Measurements from ENCODE around the gene CDHR4.

The CDHR4 gene

GRCh38 chr3:49805367-49805782, 5.7 kb upstream of the CDHR4 start:
- Histone ChIP-seq H3K4me3 (ENCODE audit: low read depth, low read length, poor library complexity, severe bottlenecking) (no peak overlapping the region), H3F3A (ENCODE audit: insufficient read depth, low read length) (no peaks in the 10 kb centered on the region), H2AFZ (ENCODE audit: low read length) (no peak overlapping the region), H4K20me1 (ENCODE audit: insufficient read depth, low read length) (no peaks in the 10 kb centered on the region), H3K9me3 (ENCODE audit: low read length) (no peaks in the 10 kb centered on the region), H3K9ac (ENCODE audit: low read length) (no peak overlapping the region), H3K9me2 (ENCODE audit: low read depth, low read length) (no peaks in the 10 kb centered on the region), H3K27ac (ENCODE audit: low read depth, low read length, poor library complexity, severe bottlenecking) (no peak overlapping the region), H3K4me2 (ENCODE audit: low read length) (no peak overlapping the region), H3K4me1 (ENCODE audit: insufficient read depth, low read length, severe bottlenecking) (peaks cover 25% of the 10 kb centered on the region), H3K36me3 (ENCODE audit: insufficient read depth, low read length) (no peaks in the 10 kb centered on the region), H3K79me2 (ENCODE audit: insufficient read depth, low read length) (no peaks in the 10 kb centered on the region), H3K27me3 (ENCODE audit: insufficient read depth, low read length) (no peaks in the 10 kb centered on the region)
- TF ChIP-seq, protein P1, sequence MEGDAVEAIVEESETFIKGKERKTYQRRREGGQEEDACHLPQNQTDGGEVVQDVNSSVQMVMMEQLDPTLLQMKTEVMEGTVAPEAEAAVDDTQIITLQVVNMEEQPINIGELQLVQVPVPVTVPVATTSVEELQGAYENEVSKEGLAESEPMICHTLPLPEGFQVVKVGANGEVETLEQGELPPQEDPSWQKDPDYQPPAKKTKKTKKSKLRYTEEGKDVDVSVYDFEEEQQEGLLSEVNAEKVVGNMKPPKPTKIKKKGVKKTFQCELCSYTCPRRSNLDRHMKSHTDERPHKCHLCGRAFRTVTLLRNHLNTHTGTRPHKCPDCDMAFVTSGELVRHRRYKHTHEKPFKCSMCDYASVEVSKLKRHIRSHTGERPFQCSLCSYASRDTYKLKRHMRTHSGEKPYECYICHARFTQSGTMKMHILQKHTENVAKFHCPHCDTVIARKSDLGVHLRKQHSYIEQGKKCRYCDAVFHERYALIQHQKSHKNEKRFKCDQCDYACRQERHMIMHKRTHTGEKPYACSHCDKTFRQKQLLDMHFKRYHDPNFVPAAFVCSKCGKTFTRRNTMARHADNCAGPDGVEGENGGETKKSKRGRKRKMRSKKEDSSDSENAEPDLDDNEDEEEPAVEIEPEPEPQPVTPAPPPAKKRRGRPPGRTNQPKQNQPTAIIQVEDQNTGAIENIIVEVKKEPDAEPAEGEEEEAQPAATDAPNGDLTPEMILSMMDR (IDR thresholded peaks at IDR 0.05; ENCODE audit: low read length) = no peak
- TF ChIP-seq EZH2 (IDR thresholded peaks at IDR 0.05; ENCODE audit: borderline replicate concordance, low read length) = no peak

DNA sequence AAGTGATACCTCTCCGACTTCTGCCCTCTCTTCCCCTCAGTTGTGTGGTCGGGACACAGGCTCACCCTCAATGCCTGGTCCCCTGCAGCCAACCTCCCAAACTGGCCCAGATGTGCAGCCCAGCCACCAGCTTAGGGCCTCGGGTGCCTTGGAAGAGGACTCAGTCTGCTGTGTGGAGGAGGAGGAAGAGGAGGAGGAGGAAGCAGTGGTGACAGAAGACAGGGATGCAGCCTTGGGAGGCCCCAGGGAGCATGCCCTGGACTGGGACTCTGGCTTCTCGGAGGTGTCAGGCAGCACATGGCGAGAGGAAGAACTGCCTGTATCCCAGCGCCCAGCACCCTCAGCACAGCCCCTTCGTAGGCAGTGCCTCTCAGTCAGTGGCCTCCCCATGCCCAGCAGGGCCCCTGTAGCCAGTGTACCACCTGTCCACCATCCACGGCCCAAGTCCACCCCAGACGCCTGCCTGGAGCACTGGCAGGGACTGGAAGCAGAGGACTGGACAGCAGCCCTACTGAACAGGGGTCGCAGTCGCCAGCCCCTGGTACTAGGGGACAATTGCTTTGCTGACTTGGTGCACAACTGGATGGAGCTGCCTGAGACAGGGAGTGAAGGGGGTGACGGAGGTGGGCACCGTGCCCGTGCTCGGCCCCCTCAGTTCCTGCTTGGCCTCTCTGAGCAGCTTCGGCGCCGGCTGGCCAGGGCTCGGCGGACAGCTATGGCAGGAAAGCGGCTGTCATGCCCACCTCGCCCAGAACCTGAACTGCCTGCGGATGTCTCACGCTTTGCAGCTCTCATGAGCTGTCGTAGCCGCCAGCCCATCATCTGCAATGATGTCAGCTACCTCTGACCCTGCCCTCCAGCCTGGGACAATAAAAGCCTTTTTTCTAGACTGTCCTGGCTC, 4.7 kb upstream of the CDHR4 start:
- Histone ChIP-seq H3K27me3 (ENCODE audit: insufficient read depth, low read length) (no peaks in the 10 kb centered on the region), H3K27ac (ENCODE audit: low read depth, low read length, poor library complexity, severe bottlenecking) (no peak overlapping the region), H3K9me3 (ENCODE audit: low read length) (no peaks in the 10 kb centered on the region), H3K79me2 (ENCODE audit: insufficient read depth, low read length) (no peaks in the 10 kb centered on the region), H4K20me1 (ENCODE audit: insufficient read depth, low read length) (no peaks in the 10 kb centered on the region), H2AFZ (ENCODE audit: low read length) (no peak overlapping the region), H3K36me3 (ENCODE audit: insufficient read depth, low read length) (no peaks in the 10 kb centered on the region), H3K9ac (ENCODE audit: low read length) (no peak overlapping the region; the same call in 1 of the 2 replicates), H3K4me2 (ENCODE audit: low read length) (peak overlapping the region; percentile 89; the same call in 1 of the 2 replicates), H3K4me3 (ENCODE audit: low read depth, low read length, poor library complexity, severe bottlenecking) (peak overlapping the region; percentile 76), H3K4me1 (ENCODE audit: insufficient read depth, low read length, severe bottlenecking) (peaks cover 25% of the 10 kb centered on the region), H3F3A (ENCODE audit: insufficient read depth, low read length) (no peaks in the 10 kb centered on the region), H3K9me2 (ENCODE audit: low read depth, low read length) (no peaks in the 10 kb centered on the region)
- TF ChIP-seq, protein P1 (IDR thresholded peaks at IDR 0.05; ENCODE audit: low read length) = no peak
- TF ChIP-seq EZH2 (IDR thresholded peaks at IDR 0.05; ENCODE audit: borderline replicate concordance, low read length) = no peak

GRCh38 chr3:49803465-49804140, 3.9 kb upstream of the CDHR4 start:
- H3F3A ChIP-seq (ENCODE audit: insufficient read depth, low read length) = no peaks in the 10 kb centered on the region
- H4K20me1 ChIP-seq (ENCODE audit: insufficient read depth, low read length) = no peaks in the 10 kb centered on the region
- no peaks in the 10 kb centered on the region for H3K9me2 ChIP-seq (ENCODE audit: low read depth, low read length)
- H3K27me3 ChIP-seq (ENCODE audit: insufficient read depth, low read length) = no peaks in the 10 kb centered on the region
- H3K36me3 ChIP-seq (ENCODE audit: insufficient read depth, low read length) = no peaks in the 10 kb centered on the region
- H3K27ac ChIP-seq (ENCODE audit: low read depth, low read length, poor library complexity, severe bottlenecking) = no peak overlapping the region
- TF ChIP-seq, protein P1 (IDR thresholded peaks at IDR 0.05; ENCODE audit: low read length) = peak; percentile 16; the same call in 1 of the 2 replicates
- TF ChIP-seq EZH2 (IDR thresholded peaks at IDR 0.05; ENCODE audit: borderline replicate concordance, low read length) = no peak
- peak overlapping the region; percentile 76 for H3K4me3 ChIP-seq (ENCODE audit: low read depth, low read length, poor library complexity, severe bottlenecking)
- H3K9me3 ChIP-seq (ENCODE audit: low read length) = no peaks in the 10 kb centered on the region
- H3K4me2 ChIP-seq (ENCODE audit: low read length) = peak overlapping the region; percentile 89
- H2AFZ ChIP-seq (ENCODE audit: low read length) = no peak overlapping the region
- H3K4me1 ChIP-seq (ENCODE audit: insufficient read depth, low read length, severe bottlenecking) = peaks cover 25% of the 10 kb centered on the region
- no peaks in the 10 kb centered on the region for H3K79me2 ChIP-seq (ENCODE audit: insufficient read depth, low read length)
- H3K9ac ChIP-seq (ENCODE audit: low read length) = peak overlapping the region; percentile 46; the same call in 1 of the 2 replicates
